ENCODE results near the gene SOX1.

Gene SOX1

DNA sequence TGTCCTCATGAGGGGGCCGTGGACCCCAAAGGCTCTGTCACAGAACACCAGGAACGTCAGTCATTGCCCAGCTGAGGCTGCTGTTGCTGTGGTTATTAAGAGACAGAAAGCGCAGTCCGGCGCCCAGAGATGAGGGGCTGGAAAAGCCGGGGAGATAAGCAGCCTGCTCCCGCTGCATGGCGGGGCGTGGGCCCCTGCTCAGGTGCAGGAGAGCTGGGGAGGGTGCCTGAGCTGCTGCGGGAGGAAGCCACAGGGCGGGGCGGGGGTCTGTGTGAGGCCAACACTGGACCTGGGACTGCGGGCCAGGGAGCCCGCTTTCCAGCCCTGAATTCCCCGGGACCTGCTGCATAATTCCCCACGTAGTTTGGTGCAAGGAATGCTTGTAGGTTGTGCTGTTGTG lies 11.3 kb downstream of the SOX1 start:
- Mint-ChIP-seq H3K4me1 (peaks cover 4% of the 10 kb centered on the region), H3K27ac (no peak overlapping the region), H3K9me3 (peaks cover 4% of the 10 kb centered on the region), H3K36me3 (peaks cover 4% of the 10 kb centered on the region), H3K4me3 (no peak overlapping the region), H3K27me3 (peaks cover 43% of the 10 kb centered on the region)

DNA sequence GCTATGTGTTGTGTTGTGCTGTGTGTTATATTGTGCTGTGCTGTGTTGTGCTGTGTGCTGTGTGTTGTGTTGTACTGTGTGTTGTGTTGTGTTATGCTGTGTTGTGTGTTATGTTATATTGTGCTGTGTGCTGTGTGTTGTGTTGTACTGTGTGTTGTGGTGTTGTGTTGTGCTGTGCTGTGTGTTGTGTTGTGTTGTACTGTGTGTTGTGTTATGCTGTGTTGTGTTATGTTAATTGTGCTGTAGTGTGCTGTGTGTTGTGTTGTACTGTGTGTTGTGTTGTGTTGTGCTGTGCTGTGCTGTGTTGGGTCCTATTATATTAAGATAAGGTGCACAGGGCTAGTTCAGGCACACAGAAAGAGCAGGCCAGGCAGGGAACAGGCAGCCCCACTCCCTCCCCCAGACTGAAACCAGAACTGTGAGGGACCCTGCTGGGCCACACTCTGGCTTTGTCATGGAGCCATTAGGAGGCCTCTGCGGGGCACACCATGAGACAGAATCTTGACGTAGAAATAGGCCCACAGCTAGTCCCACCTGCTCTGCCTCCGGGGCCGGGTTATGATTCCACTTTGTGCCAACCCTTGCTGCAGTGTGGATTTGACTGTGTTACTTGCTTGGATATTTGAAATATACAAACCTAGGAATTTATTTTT lies 12.1 kb downstream of the SOX1 start:
- Mint-ChIP-seq H3K9me3 (peaks cover 11% of the 10 kb centered on the region), H3K27ac (no peak overlapping the region), H3K4me1 (peaks cover under 1% of the 10 kb centered on the region), H3K27me3 (peaks cover 38% of the 10 kb centered on the region), H3K36me3 (peaks cover 6% of the 10 kb centered on the region), H3K4me3 (no peak overlapping the region)

DNA sequence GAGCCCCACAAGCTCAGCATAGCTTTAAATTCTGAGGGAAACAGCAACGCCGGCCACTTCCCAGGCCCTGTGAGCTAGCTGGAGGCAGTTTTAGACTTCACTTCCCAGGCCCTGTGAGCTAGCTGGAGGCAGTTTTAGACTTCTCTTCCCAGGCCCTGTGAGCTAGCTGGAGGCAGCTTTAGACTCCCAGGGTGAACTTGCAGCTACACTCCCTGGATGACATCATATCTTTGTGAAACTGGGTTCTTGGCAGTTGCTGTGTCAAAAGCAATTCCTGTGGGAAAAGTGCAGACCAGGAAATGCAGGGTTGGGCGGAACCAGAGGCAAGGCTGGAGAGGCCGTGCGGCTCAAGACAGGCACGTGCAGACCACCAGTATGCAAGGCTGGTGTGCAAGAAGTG lies 12.7 kb downstream of the SOX1 start:
- Mint-ChIP-seq H3K4me1 (no peaks in the 10 kb centered on the region), H3K36me3 (peaks cover 2% of the 10 kb centered on the region), H3K9me3 (peaks cover 16% of the 10 kb centered on the region), H3K4me3 (no peak overlapping the region), H3K27ac (no peak overlapping the region), H3K27me3 (peaks cover 33% of the 10 kb centered on the region)

DNA sequence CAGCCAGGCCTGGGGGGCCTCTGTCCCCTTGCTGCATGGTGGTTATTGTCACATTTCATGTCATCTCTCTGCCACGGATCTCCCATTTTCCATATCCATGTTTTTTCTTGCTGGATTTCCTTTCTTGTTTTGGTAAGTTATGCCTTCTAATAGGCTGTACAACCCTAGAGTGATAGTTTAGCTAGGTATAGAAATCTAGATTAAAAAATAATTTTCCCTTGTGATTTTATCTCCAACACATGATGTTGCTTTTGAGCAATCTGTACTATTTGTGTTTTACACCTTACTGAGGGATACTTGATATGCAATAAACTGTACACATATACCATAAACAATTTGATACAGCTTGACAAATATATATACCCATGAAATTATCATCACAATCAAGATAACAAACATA lies 17.0 kb downstream of the SOX1 start:
- no peaks in the 10 kb centered on the region for H3K4me1 Mint-ChIP-seq
- no peak overlapping the region for H3K27ac Mint-ChIP-seq
- peaks cover 5% of the 10 kb centered on the region for H3K36me3 Mint-ChIP-seq
- H3K9me3 Mint-ChIP-seq = peaks cover 23% of the 10 kb centered on the region
- no peak overlapping the region for H3K4me3 Mint-ChIP-seq
- peaks cover 25% of the 10 kb centered on the region for H3K27me3 Mint-ChIP-seq

DNA sequence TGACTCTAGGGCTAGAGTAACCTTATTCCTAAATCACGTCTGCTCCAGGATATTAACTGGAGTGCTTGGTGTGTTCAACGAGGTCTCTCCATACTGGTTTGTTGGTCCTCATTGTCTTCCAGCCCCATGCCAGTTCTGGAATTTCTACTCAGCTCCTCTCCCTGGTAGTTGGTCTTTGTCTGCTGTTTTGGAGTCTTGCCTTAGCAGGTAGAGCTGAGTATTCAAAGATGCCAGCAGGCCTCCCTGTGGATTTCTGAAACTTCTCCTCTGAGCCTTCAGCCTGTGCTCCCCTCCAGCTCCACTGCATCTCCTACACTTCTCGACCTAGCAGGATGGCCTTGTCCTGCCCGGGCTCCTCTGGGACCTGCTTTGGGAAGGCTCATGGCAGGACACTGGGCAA lies 25.5 kb downstream of the SOX1 start:
- H3K27ac Mint-ChIP-seq = no peak overlapping the region
- no peaks in the 10 kb centered on the region for H3K4me1 Mint-ChIP-seq
- H3K36me3 Mint-ChIP-seq = no peaks in the 10 kb centered on the region
- H3K4me3 Mint-ChIP-seq = no peak overlapping the region
- peaks cover 16% of the 10 kb centered on the region for H3K27me3 Mint-ChIP-seq
- H3K9me3 Mint-ChIP-seq = no peaks in the 10 kb centered on the region

DNA sequence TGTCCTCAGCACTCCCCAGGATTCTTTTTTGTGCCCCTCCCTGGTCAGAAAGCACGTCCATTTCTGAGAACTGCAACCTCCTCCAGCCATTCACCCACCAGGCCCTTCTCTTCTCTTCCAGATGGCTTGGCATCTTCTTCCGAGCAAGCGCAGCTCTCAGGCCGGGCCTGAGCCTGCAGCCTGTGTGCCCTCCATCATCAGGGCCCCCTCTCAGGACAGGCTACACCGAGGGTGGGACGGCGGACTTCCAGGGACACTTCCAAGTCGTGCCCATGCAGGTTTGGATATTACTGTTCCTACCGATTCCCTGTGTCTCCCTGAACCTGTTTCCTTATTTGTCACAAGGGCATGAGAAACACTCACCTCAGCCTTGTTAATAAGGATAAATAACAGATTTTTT lies 28.4 kb downstream of the SOX1 start:
- H3K36me3 Mint-ChIP-seq = no peaks in the 10 kb centered on the region

DNA sequence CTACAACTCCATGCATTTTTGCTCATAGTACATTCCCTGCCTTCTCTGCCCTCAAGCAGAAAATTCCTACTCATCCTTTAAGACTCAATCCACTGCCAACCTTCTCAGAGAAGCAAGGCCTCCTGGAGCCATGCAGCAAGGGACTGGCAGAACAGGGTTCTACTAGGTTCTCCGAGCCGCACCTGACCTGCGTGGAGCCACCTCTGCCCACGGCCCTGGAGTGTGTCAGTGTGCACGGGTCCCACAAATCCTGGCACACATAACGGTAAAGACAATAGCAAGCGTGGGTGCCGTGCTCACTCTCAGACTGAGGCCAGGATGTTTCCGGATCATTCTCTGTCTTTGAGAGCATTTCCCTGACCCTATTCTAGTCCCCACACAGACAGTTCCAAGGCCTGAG lies 30.0 kb downstream of the SOX1 start:
- no peaks in the 10 kb centered on the region for H3K9me3 Mint-ChIP-seq
- H3K27ac Mint-ChIP-seq = no peak overlapping the region
- no peak overlapping the region for H3K4me3 Mint-ChIP-seq
- no peaks in the 10 kb centered on the region for H3K36me3 Mint-ChIP-seq
- H3K4me1 Mint-ChIP-seq = no peaks in the 10 kb centered on the region
- peaks cover 18% of the 10 kb centered on the region for H3K27me3 Mint-ChIP-seq

More for the DNA sequence above, 28.4 kb downstream of the SOX1 start:
- peaks cover 10% of the 10 kb centered on the region for H3K27me3 Mint-ChIP-seq
- H3K27ac Mint-ChIP-seq = no peak overlapping the region
- H3K9me3 Mint-ChIP-seq = no peaks in the 10 kb centered on the region
- H3K4me3 Mint-ChIP-seq = no peak overlapping the region
- H3K4me1 Mint-ChIP-seq = no peaks in the 10 kb centered on the region

DNA sequence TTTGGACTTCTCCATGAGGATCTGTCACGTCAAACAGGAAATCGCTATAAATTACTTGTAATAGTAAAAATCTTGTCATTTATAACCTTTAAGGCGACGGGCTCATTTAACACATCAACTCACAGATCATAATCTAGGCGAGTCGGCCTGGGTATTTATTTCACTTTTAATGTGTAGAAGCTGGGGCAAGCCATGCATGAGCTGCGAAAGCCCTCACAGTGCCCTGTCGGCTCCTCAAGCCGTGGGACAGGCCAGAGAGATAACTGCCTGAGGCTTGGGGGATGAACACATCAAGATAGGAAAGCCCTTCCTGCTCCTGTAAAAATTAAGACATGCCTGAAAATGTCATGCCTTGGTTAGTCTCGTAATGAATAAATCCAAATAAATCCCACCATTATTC lies 30.8 kb downstream of the SOX1 start:
- Mint-ChIP-seq H3K27me3 (peaks cover 21% of the 10 kb centered on the region), H3K9me3 (no peaks in the 10 kb centered on the region), H3K4me1 (no peaks in the 10 kb centered on the region), H3K27ac (no peak overlapping the region), H3K36me3 (no peaks in the 10 kb centered on the region), H3K4me3 (no peak overlapping the region)

DNA sequence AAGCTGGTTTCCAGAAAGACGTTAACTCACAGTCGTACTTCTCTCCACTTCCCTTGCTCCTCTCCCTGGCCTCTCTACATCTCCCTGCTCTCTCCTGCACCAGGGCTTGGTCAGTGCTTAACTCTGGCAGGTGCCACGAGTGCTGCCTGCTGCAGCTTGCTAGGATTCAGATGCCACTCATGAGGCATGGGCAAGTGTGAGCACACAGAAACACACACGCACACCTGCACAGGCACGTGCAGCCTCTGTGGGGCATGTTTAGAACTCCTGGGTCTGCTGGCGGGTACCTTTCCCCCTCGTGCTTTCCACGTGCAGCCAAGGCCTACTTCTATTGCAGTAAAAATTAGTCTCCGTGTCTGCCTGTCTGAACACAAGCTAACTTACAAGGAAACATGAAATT lies 31.8 kb downstream of the SOX1 start:
- no peaks in the 10 kb centered on the region for H3K4me1 Mint-ChIP-seq
- peaks cover 22% of the 10 kb centered on the region for H3K27me3 Mint-ChIP-seq

DNA sequence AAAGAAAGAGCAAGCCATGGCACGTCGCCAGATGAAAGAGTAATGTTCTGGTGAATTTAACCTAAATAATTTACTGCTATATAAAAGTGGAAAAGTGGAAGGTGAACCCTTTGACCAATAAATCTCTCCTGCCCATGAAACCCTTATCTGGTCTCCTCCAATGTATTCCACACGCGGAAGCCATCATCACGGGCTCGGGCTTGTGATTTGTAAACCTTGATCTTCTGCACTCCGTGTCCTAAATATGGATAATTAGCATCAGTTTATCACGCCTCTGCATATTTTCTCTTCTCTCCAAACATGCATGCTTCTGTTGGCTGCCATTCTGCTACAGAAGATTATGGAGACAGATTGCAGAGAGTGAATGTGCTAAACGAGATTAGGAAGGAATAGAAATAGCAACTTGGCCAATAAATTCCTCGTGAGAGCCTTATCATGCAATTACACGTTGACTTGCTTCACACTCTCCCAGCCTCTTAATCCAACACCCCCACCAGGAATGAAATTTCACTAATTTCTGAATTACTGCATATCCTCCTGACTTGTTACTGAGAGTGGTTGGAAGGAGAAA lies 34.5 kb downstream of the SOX1 start:
- Mint-ChIP-seq H3K27me3 (peaks cover 30% of the 10 kb centered on the region), H3K4me3 (no peak overlapping the region), H3K4me1 (no peaks in the 10 kb centered on the region), H3K9me3 (no peaks in the 10 kb centered on the region), H3K36me3 (no peaks in the 10 kb centered on the region), H3K27ac (no peak overlapping the region)

More for the DNA sequence above, 31.8 kb downstream of the SOX1 start:
- H3K9me3 Mint-ChIP-seq = no peaks in the 10 kb centered on the region
- no peak overlapping the region for H3K4me3 Mint-ChIP-seq
- H3K27ac Mint-ChIP-seq = no peak overlapping the region
- no peaks in the 10 kb centered on the region for H3K36me3 Mint-ChIP-seq

DNA sequence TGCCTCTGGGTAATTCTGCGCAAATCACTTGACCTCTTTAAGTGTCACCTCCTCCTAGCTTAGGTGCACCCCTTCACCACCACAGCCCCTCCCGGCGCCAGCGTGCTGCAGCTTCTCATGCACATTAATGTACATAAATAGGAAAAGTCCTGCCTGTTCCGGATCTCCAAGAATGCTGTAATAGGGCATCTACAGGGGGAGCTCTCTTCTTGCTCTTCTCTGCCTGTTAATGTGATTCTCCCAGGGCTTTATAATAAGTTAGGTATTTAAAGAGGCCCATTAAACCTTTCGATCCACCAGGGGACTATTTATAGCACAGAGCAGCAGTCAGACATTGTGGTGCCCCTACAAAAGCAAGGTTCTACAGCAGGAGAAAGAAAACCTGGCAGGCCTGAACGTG lies 35.3 kb downstream of the SOX1 start:
- peaks cover 35% of the 10 kb centered on the region for H3K27me3 Mint-ChIP-seq
- no peaks in the 10 kb centered on the region for H3K9me3 Mint-ChIP-seq
- no peaks in the 10 kb centered on the region for H3K4me1 Mint-ChIP-seq
- no peak overlapping the region for H3K27ac Mint-ChIP-seq
- no peaks in the 10 kb centered on the region for H3K36me3 Mint-ChIP-seq
- no peak overlapping the region for H3K4me3 Mint-ChIP-seq

DNA sequence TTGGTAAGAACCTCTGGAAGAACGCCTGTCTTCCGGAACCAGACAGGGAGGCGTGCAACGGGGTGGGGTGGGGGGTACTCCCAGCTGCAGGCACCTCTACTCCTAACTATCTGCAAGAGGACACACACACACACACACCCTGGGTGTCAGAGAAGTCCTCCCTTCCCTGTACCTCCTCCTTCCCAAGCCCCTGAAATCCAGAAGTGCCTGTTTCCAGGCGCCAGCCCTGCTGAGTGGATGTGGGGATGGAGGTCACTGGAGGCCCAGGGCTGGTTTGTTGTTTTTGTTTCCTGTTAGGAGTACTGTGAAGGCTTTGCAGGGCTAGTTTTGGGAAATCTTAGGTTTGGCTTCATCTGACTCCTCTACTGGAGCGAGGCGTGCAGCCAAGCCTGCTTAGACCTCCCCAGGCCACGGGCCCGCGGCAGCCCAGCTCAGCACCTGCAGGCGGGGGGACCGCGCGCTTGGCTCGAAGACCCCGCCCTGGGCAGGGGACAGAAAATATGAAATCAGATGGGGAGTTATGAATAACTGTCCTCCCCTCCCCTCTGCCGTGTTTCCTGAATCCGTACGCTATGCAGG lies 36.4 kb downstream of the SOX1 start:
- H3K4me3 Mint-ChIP-seq = no peak overlapping the region
- H3K4me1 Mint-ChIP-seq = no peaks in the 10 kb centered on the region
- H3K27ac Mint-ChIP-seq = no peak overlapping the region
- H3K27me3 Mint-ChIP-seq = peaks cover 34% of the 10 kb centered on the region
- H3K36me3 Mint-ChIP-seq = no peaks in the 10 kb centered on the region
- no peaks in the 10 kb centered on the region for H3K9me3 Mint-ChIP-seq

DNA sequence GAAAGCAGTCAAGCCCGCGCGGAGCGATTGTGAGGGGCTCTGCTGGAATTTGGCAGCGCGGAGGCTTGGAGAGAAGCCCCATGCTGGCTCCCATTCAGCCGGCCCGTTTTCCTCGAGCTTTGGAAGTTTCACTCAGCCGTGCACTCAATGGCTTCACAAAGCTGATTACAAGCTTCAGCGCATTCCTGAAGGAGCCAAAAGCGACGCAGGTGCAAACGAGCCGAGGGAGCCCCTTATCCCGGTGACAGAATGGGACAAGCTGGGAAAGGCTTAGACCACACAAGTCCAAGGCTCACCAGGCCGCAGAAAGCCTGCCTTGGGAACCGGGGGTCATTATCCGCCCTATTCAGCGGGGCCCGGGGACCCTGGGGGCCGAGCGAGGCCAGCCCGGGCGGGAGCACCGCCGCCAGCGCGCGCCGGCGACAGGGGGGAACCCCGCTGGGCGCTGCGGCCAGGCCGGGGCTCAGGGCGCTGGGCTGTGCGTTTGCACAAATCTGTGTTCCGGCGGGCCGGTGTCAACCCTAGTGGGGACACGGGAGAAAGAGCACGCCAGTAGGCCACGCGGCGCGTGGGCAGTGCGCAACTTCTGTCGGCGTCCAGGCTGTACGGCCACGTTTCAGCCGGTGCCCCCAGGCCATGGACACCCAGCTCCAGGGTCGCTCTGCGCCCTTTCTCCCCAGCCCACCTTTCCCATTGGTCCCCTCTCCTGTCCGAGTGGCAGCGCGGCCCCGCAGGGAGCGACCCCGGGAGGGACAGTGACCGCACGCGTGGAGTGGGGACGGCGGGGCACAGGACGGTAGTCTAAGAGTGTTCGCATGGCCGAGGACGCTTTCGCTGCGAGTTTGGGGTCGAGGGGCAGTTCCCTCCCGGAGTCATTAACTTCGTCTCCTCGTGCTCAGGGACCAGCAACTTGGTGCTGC lies 37.3 kb downstream of the SOX1 start:
- Mint-ChIP-seq H3K4me3 (no peak overlapping the region), H3K27ac (no peak overlapping the region), H3K36me3 (no peaks in the 10 kb centered on the region), H3K4me1 (no peaks in the 10 kb centered on the region), H3K9me3 (no peaks in the 10 kb centered on the region), H3K27me3 (peaks cover 36% of the 10 kb centered on the region)

DNA sequence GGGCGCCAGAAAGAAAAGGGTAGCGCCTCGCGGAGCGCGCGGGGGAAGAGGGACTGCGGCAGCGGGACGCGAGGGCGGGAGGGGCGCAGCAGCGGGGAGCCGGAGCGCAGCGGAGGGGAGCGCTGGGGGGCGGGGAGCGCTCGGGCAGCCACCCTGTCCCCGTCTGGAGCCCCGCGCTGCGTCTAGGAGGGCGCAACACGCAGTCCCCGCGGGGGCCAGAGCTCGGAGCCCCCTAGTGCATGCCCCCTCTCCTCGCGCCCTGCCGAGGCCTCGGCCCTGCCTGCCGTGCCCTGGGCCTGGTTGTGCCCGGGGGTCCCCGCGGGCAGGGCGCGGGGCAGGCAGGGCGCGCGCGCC lies 37.9 kb downstream of the SOX1 start:
- Mint-ChIP-seq H3K27ac (no peak overlapping the region), H3K36me3 (no peaks in the 10 kb centered on the region), H3K4me3 (no peak overlapping the region), H3K4me1 (no peaks in the 10 kb centered on the region), H3K9me3 (no peaks in the 10 kb centered on the region), H3K27me3 (peaks cover 38% of the 10 kb centered on the region)

DNA sequence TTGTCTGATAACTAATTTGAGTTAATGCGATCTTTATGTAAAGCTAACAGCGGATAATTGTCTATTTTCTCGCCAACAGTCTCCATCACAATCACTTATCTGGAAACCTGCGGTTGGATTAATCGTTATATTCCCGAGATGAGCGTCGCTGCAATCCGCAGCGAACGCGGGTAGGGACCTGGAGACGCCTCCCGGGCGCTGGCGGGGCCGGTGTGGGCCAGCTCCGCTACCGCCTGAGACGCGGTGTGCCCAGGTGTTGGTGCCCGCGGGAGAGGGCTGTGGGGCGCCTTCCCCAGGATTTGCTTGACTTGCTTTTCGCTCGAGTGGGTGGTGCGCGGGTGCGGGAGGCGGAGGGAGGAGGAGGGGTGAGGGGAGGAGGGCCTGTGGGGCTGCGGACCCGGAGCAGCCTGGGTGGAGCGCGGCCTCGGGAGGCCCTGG lies 38.3 kb downstream of the SOX1 start:
- no peak overlapping the region for H3K27ac Mint-ChIP-seq
- H3K4me3 Mint-ChIP-seq = no peak overlapping the region
- H3K4me1 Mint-ChIP-seq = no peaks in the 10 kb centered on the region
- H3K36me3 Mint-ChIP-seq = no peaks in the 10 kb centered on the region
- H3K9me3 Mint-ChIP-seq = no peaks in the 10 kb centered on the region
- peaks cover 40% of the 10 kb centered on the region for H3K27me3 Mint-ChIP-seq

DNA sequence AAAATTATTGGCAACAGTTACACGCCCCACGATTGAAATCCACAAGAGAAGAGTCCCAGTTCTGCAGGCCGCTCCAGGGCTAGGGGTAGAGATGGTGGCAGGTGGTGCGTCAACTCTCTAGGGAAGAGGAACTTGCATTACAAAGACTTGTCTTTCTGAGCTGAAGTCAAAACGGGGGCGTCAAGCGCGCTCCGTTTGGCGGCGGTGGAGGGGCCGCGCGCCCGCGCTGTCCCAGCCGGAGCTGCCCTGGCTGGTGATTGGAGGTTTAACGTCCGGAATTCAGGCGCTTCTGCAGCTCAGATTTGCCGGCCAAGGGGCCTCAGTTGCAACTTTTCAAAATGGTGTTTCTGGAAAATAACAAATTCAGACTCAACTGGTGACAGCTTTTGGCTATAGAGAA lies 38.9 kb downstream of the SOX1 start:
- H3K27ac Mint-ChIP-seq = no peak overlapping the region
- H3K4me3 Mint-ChIP-seq = no peak overlapping the region
- peaks cover 39% of the 10 kb centered on the region for H3K27me3 Mint-ChIP-seq
- H3K4me1 Mint-ChIP-seq = no peaks in the 10 kb centered on the region
- H3K36me3 Mint-ChIP-seq = no peaks in the 10 kb centered on the region
- no peaks in the 10 kb centered on the region for H3K9me3 Mint-ChIP-seq
